Measurements from ENCODE around the gene ERBB4. TPM values are rescaled to one million over a fixed set of nuclear protein-coding genes. Genes with fewer than 3 reads are reported as not detected.

Gene ERBB4
- total RNA-seq, 1 experiment from 2014 or later = 0.04 TPM

- Histone ChIP-seq H2BK20ac (ENCODE audit: low read depth, low read length, poor library complexity, severe bottlenecking) (no peak overlapping the region), H2BK5ac (ENCODE audit: insufficient read length, low read length) (no peak overlapping the region), H3K9me3 (ENCODE audit: control insufficient read depth, low read depth, low read length) (no peaks in the 10 kb centered on the region), H4K20me1 (ENCODE audit: control insufficient read depth, insufficient read depth, insufficient read length) (no peaks in the 10 kb centered on the region), H2BK15ac (ENCODE audit: low read depth, low read length) (no peak overlapping the region), H3K18ac (ENCODE audit: insufficient read length, low read depth, low read length) (no peak overlapping the region), H3K79me2 (ENCODE audit: insufficient read depth, low read length) (no peaks in the 10 kb centered on the region), H2BK12ac (ENCODE audit: insufficient read length, low read depth, low read length) (no peak overlapping the region), H3K4me2 (ENCODE audit: insufficient read depth, insufficient read length, low read length) (no peak overlapping the region), H4K8ac (replicated peaks; ENCODE audit: insufficient read length, low read depth, low read length) (no peak overlapping the region), H2AFZ (ENCODE audit: low read length) (no peak overlapping the region), H3K4ac (ENCODE audit: low read depth, low read length) (no peak overlapping the region), H4K91ac (ENCODE audit: insufficient read length, low read depth, low read length) (no peak overlapping the region), H2BK120ac (ENCODE audit: low read depth, low read length, poor library complexity, severe bottlenecking) (no peak overlapping the region), H3K23ac (ENCODE audit: insufficient read length, low read depth, low read length) (no peak overlapping the region), H3K9ac (ENCODE audit: extremely low read depth, insufficient read length, low read length) (no peak overlapping the region), H3K79me1 (ENCODE audit: insufficient read depth, low read depth, low read length, poor library complexity, severe bottlenecking) (no peaks in the 10 kb centered on the region), H3K56ac (ENCODE audit: insufficient read length, low read depth, low read length) (no peak overlapping the region), H3K27me3 (ENCODE audit: insufficient read depth, low read length) (no peaks in the 10 kb centered on the region), H3K23me2 (ENCODE audit: insufficient read length, low read depth, low read length, poor library complexity, severe bottlenecking) (no peaks in the 10 kb centered on the region), H3K27ac (ENCODE audit: insufficient read length, low read depth, low read length) (no peak overlapping the region), H4K5ac (ENCODE audit: insufficient read length, low read depth, low read length) (no peak overlapping the region), H3K4me1 (ENCODE audit: insufficient read depth, low read length) (no peaks in the 10 kb centered on the region), H3K14ac (ENCODE audit: insufficient read depth, low read length) (no peak overlapping the region), H2AK5ac (ENCODE audit: insufficient read length, low read length) (no peak overlapping the region), H3T11ph (ENCODE audit: low read length) (no peak overlapping the region)
- no peak for DNase-seq
- H3K9me3 Mint-ChIP-seq = no peaks in the 10 kb centered on the region
- no peak for TF ChIP-seq CTCF (conservative IDR thresholded peaks at IDR 0.05)
- H3K4me1 Mint-ChIP-seq = no peaks in the 10 kb centered on the region
- H3K4me3 Mint-ChIP-seq = no peak overlapping the region
- WGBS (ENCODE audit: extremely low coverage, insufficient read length, low lambda C conversion rate) = no CpG with 5 or more reads among the region's 1 CpG
- H3K27ac Mint-ChIP-seq = no peak overlapping the region; a peak in 1 of 7 replicates
- no peaks in the 10 kb centered on the region for H3K27me3 Mint-ChIP-seq (ENCODE audit: low read depth)
- H3K36me3 Mint-ChIP-seq (ENCODE audit: insufficient read depth in 1 of 3, low read depth in 3 of 3) = no peaks in the 10 kb centered on the region
Observed at GRCh38 chr2:211709389-211709788, 829.2 kb downstream of the ERBB4 start.

Data from H9 (cell line).